ENCODE measurements around the gene TTLL5. TPM values are rescaled to one million over a fixed set of nuclear protein-coding genes. Genes with fewer than 3 reads are reported as not detected.

TTLL5 gene
- total RNA-seq, 1 donor, result 29.5 TPM

GRCh38 chr14:75926431-75927115 lies 265.5 kb downstream of the TTLL5 start:
- H3K4me3 ChIP-seq (ENCODE audit: low read depth, low read length), result no peak overlapping the region
- no peak for DNase-seq (ENCODE audit: low read depth)
- TF ChIP-seq CTCF (IDR thresholded peaks at IDR 0.05; ENCODE audit: insufficient read depth, low read length), result no peak

GRCh38 chr14:75927564-75928087 lies 266.6 kb downstream of the TTLL5 start:
- no peak for DNase-seq (ENCODE audit: low read depth)
- no peak for TF ChIP-seq CTCF (IDR thresholded peaks at IDR 0.05; ENCODE audit: insufficient read depth, low read length)

GRCh38 chr14:75928690-75929181 lies 267.7 kb downstream of the TTLL5 start:
- DNase-seq (ENCODE audit: low read depth), result peak; percentile 28
- TF ChIP-seq CTCF (IDR thresholded peaks at IDR 0.05; ENCODE audit: insufficient read depth, low read length), result no peak
- no peak overlapping the region for H3K4me3 ChIP-seq (ENCODE audit: low read depth, low read length)

More at GRCh38 chr14:75927564-75928087, 266.6 kb downstream of the TTLL5 start:
- H3K4me3 ChIP-seq (ENCODE audit: low read depth, low read length), result no peak overlapping the region

- DNase-seq (ENCODE audit: low read depth), result no peak
- no peak overlapping the region for H3K4me3 ChIP-seq (ENCODE audit: low read depth, low read length)
- TF ChIP-seq CTCF (IDR thresholded peaks at IDR 0.05; ENCODE audit: insufficient read depth, low read length), result no peak
Measured at GRCh38 chr14:75933712-75934296, 272.8 kb downstream of the TTLL5 start.

GRCh38 chr14:75934998-75935628 lies 274.1 kb downstream of the TTLL5 start:
- no peak overlapping the region for H3K4me3 ChIP-seq (ENCODE audit: low read depth, low read length)
- DNase-seq (ENCODE audit: low read depth), result no peak
- no peak for TF ChIP-seq CTCF (IDR thresholded peaks at IDR 0.05; ENCODE audit: insufficient read depth, low read length)

- no peak overlapping the region for H3K4me3 ChIP-seq (ENCODE audit: low read depth, low read length)
- no peak for TF ChIP-seq CTCF (IDR thresholded peaks at IDR 0.05; ENCODE audit: insufficient read depth, low read length)
- DNase-seq (ENCODE audit: low read depth), result no peak
Measured at GRCh38 chr14:75939200-75939599, 278.2 kb downstream of the TTLL5 start.

All from fibroblast of the aortic adventitia (primary cell).